ENCODE data around the gene ASAP3. TPM values are rescaled to one million over a fixed set of nuclear protein-coding genes. Genes with fewer than 3 reads are reported as not detected.

ASAP3 gene
- total and polyA plus RNA-seq, 9 of the 15 experiments (the other 6 are each of a cell fraction or from before 2014, with no cell fraction given), result 1.7 to 31.2 (median 17.4) TPM

DNA sequence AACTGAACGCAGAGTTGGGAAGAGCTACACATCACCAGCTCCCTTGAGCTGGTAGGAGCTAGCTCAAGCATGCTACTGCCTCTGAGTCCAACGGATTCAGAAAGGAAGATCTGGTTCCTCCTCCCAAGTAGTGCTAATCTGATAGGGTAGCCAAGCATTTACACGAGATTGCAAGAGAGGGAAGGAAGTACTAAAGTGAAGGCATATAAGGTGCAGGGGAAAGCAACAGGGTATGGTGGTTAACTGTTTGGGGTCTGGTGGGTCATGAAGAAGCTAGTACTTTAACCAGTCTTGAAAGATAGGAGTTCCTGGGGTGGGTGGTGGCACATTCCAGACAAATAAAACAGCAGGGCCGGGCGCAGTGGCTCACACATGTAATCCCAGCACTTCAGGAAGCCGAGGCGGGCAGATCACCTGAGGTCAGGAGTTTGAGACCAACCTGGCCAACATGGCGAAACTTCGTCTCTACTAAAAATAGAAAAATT is 94.1 kb downstream of the ASAP3 start (continued):
- TF ChIP-seq TCF7L2 (IDR thresholded peaks at IDR 0.05; ENCODE audit: low read depth, low read length) (no peak), ZNF124 (CRISPR knock-in tag; IDR thresholded peaks at IDR 0.05) (no peak), ESRRA (IDR thresholded peaks at IDR 0.05; ENCODE audit: borderline replicate concordance, low read depth) (no peak), RAD21 (CRISPR knock-in tag; conservative IDR thresholded peaks at IDR 0.05 in 1 of 2, IDR thresholded peaks at IDR 0.05 in 1 of 2) (peak in 1 of 2 experiments; percentile 13; a peak in 1 of 4 replicates), RCOR1 (IDR thresholded peaks at IDR 0.05; ENCODE audit: borderline replicate concordance in 1 of 2, low read depth in 2 of 2, low read length in 2 of 2) (0 out of 4 replicates have a peak, but pooled peaks of 1 of the 2 experiments have one; percentile 10), L3MBTL2 (IDR thresholded peaks at IDR 0.05) (peak; percentile 67), PTBP1 (IDR thresholded peaks at IDR 0.05; ENCODE audit: low read depth, low read length) (no peak), EWSR1 (IDR thresholded peaks at IDR 0.05; ENCODE audit: borderline replicate concordance, low read depth, partially characterized antibody) (no peak), ZBTB17 (CRISPR knock-in tag; IDR thresholded peaks at IDR 0.05) (no peak), ATF7 (IDR thresholded peaks at IDR 0.05) (0 out of 2 replicates have a peak, but pooled peaks have one; percentile 25), RBM34 (IDR thresholded peaks at IDR 0.05; ENCODE audit: borderline replicate concordance, insufficient read depth, low read length) (no peak), RBM17 (IDR thresholded peaks at IDR 0.05; ENCODE audit: borderline replicate concordance, low read depth, low read length) (no peak), SRF (CRISPR knock-in tag; IDR thresholded peaks at IDR 0.05) (peak in 1 of 2 experiments; percentile 57; a peak in 1 of 4 replicates), CBFA2T2 (conservative IDR thresholded peaks at IDR 0.05) (no peak)
- TF ChIP-seq, protein P1, sequence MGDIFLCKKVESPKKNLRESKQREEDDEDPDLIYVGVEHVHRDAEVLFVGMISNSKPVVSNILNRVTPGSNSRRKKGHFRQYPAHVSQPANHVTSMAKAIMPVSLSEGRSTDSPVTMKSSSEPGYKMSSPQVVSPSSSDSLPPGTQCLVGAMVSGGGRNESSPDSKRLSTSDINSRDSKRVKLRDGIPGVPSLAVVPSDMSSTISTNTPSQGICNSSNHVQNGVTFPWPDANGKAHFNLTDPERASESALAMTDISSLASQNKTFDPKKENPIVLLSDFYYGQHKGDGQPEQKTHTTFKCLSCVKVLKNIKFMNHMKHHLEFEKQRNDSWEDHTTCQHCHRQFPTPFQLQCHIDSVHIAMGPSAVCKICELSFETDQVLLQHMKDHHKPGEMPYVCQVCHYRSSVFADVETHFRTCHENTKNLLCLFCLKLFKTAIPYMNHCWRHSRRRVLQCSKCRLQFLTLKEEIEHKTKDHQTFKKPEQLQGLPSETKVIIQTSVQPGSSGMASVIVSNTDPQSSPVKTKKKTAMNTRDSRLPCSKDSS (IDR thresholded peaks at IDR 0.05; ENCODE audit: low read depth, partially characterized antibody), result no peak
- TF ChIP-seq, protein P2, sequence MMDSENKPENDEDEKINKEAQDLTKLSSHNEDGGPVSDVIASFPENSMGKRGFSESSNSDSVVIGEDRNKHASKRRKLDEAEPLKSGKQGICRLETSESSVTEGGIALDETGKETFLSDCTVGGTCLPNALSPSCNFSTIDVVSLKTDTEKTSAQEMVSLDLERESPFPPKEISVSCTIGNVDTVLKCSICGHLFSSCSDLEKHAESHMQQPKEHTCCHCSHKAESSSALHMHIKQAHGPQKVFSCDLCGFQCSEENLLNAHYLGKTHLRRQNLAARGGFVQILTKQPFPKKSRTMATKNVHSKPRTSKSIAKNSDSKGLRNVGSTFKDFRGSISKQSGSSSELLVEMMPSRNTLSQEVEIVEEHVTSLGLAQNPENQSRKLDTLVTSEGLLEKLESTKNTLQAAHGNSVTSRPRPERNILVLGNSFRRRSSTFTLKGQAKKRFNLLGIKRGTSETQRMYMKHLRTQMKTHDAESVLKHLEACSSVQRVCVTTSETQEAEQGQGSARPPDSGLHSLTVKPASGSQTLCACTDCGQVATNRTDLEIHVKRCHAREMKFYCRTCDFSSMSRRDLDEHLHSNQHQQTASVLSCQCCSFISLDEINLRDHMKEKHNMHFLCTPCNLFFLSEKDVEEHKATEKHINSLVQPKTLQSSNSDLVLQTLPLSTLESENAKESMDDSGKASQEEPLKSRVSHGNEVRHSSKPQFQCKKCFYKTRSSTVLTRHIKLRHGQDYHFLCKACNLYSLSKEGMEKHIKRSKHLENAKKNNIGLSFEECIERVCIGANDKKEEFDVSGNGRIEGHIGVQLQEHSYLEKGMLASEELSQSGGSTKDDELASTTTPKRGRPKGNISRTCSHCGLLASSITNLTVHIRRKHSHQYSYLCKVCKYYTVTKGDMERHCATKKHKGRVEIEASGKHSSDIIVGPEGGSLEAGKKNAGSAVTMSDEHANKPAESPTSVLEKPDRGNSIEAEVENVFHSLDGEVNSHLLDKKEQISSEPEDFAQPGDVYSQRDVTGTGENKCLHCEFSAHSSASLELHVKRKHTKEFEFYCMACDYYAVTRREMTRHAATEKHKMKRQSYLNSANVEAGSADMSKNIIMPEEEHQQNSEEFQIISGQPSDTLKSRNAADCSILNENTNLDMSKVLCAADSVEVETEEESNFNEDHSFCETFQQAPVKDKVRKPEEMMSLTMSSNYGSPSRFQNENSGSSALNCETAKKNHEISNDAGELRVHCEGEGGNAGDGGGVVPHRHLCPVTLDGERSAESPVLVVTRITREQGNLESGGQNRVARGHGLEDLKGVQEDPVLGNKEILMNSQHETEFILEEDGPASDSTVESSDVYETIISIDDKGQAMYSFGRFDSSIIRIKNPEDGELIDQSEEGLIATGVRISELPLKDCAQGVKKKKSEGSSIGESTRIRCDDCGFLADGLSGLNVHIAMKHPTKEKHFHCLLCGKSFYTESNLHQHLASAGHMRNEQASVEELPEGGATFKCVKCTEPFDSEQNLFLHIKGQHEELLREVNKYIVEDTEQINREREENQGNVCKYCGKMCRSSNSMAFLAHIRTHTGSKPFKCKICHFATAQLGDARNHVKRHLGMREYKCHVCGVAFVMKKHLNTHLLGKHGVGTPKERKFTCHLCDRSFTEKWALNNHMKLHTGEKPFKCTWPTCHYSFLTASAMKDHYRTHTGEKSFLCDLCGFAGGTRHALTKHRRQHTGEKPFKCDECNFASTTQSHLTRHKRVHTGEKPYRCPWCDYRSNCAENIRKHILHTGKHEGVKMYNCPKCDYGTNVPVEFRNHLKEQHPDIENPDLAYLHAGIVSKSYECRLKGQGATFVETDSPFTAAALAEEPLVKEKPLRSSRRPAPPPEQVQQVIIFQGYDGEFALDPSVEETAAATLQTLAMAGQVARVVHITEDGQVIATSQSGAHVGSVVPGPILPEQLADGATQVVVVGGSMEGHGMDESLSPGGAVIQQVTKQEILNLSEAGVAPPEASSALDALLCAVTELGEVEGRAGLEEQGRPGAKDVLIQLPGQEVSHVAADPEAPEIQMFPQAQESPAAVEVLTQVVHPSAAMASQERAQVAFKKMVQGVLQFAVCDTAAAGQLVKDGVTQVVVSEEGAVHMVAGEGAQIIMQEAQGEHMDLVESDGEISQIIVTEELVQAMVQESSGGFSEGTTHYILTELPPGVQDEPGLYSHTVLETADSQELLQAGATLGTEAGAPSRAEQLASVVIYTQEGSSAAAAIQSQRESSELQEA (IDR thresholded peaks at IDR 0.05; ENCODE audit: low read depth), result no peak
- TF ChIP-seq, protein P3, sequence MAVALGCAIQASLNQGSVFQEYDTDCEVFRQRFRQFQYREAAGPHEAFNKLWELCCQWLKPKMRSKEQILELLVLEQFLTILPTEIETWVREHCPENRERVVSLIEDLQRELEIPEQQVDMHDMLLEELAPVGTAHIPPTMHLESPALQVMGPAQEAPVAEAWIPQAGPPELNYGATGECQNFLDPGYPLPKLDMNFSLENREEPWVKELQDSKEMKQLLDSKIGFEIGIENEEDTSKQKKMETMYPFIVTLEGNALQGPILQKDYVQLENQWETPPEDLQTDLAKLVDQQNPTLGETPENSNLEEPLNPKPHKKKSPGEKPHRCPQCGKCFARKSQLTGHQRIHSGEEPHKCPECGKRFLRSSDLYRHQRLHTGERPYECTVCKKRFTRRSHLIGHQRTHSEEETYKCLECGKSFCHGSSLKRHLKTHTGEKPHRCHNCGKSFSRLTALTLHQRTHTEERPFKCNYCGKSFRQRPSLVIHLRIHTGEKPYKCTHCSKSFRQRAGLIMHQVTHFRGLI (CRISPR knock-in tag; IDR thresholded peaks at IDR 0.05), result peak; percentile 37; the same call in 1 of the 2 replicates
